Kidney (tissue), 14 donors: ENCODE results near the gene SNX19. TPM values are rescaled to one million over a fixed set of nuclear protein-coding genes. Genes with fewer than 3 reads are reported as not detected.

ENCODE experiments used
- DNase-seq, 5 donors: peaks; one replicate each; pipeline ENCODE4 v3.0.0-alpha.2; 2013 to 2020
- FAIRE-seq: peaks from 2 replicates; lab custom pipeline; 2012; peaks lifted over from hg19 to GRCh38; lab: Jason Lieb, UNC
- H3K27ac ChIP-seq, 2 donors: one replicate each; pipeline ENCODE4 v1.7.0; 2013; ENCODE audit warnings: low read depth in 2 of 2, low read length in 2 of 2, inconsistent platforms in 1 of 2
- H3K27me3 ChIP-seq: one replicate; pipeline ENCODE4 v1.7.1; 2013; ENCODE audit warnings: low read length, inconsistent platforms; ENCODE audit not compliant: control insufficient read depth, insufficient read depth
- H3K36me3 ChIP-seq, 3 donors: one replicate each; pipeline versions ENCODE4 v1.7.0 to v1.7.1; 2013; ENCODE audit warnings: low read length in 3 of 3, control low read depth in 1 of 3, inconsistent platforms in 1 of 3; ENCODE audit not compliant: insufficient read depth in 3 of 3, control insufficient read depth in 2 of 3
- H3K4me1 ChIP-seq, 3 donors: one replicate each; pipeline versions ENCODE4 v1.7.0 to v1.7.1; 2013; ENCODE audit warnings: low read length in 3 of 3, inconsistent platforms in 1 of 3, low read depth in 1 of 3; ENCODE audit not compliant: control insufficient read depth in 2 of 3, insufficient read depth in 2 of 3
- H3K4me3 ChIP-seq, 3 donors: one replicate each; pipeline versions ENCODE4 v1.7.0 to v1.8.1; 2013; ENCODE audit warnings: low read length in 3 of 3, control low read depth in 1 of 3, inconsistent platforms in 1 of 3
- H3K9ac ChIP-seq, 3 donors: one replicate each; pipeline versions ENCODE4 v1.7.0 to v1.7.1; 2013; ENCODE audit warnings: low read length in 3 of 3, control low read depth in 1 of 3, inconsistent platforms in 1 of 3
- H3K9me3 ChIP-seq, 3 donors: one replicate each; pipeline versions ENCODE4 v1.7.0 to v1.7.1; 2013; ENCODE audit warnings: low read length in 3 of 3, control low read depth in 1 of 3, inconsistent platforms in 1 of 3; ENCODE audit not compliant: control insufficient read depth in 2 of 3, insufficient read depth in 1 of 3
- intact Hi-C: fragments of 100-400 bp; cut with DNase I; formaldehyde crosslinking; loops from one replicate; pipeline ENCODE4 v1.11.1; 2022
- polyA plus RNA-seq: library from polyadenylated mRNA; stranded (reverse); fragments of 350-450 nt; fragmentation: Illumina TruSeq; extraction: RNeasy Lipid Tissue Mini Kit (QIAGEN cat#74804); gene quantifications from one replicate; pipeline ENCODE4 v1.2.3, GENCODE V29; 2014; ENCODE audit warnings: low read depth, low replicate concordance; ENCODE audit not compliant: insufficient read depth
- total RNA-seq: library from RNA; stranded (reverse); fragmentation: NEBNext Ultra II Directional; extraction: Animal tissue kit (Norgen Biotek cat#: 25700); gene quantifications from one replicate; pipeline ENCODE4 v1.2.1, GENCODE V29; 2021
- TF ChIP-seq, protein P1 (sequence below): IDR thresholded peaks from 3 replicates; pipeline ENCODE4 v1.5.1; 2012; ENCODE audit warnings: mild to moderate bottlenecking, moderate library complexity, borderline replicate concordance; ENCODE audit not compliant: insufficient read depth; ENCODE audit errors: extremely low read depth
- donor health status: control.
- donor health status: control.
- donor health status: control.
- donor health status: control.
- donor health status: control.
- donor health status: DM: yes; HTN: yes; CAD: no.
- donor health status: Normal renal cell carcinoma (clear cell type).

Gene SNX19
- total and polyA plus RNA-seq, 2 donors from 2014 or later = 16.9 to 67.5 TPM

DNA sequence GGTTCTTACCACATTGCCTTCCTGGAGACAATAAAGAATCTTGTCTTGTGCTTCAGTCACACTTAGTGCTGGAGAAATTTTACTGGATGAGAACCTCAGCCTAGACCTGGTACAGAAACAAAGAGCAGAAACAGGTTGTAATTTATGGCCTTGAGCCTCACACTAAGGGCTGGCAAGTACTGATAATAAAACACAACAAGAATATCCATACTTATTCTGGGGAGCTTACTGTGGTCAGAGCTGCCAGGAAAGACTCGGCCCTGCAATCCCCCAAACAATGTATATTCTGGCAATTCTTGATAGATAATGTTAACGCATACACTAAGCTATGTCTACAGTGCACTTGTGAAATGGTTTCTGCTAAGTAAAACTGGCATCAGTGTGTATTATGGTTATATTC, 9.7 kb downstream of the SNX19 start:
- Histone ChIP-seq H3K9me3 (no peaks in the 10 kb centered on the region), H3K27ac (no peak overlapping the region), H3K4me1 (no peaks in the 10 kb centered on the region), H3K9ac (no peak overlapping the region), H3K4me3 (no peak overlapping the region), H3K36me3 (peaks cover 19 to 74% (median 44%) of the 10 kb centered on the region in 3 donors), H3K27me3 (no peaks in the 10 kb centered on the region)
- DNase-seq (no peak), FAIRE-seq (no peak)
- intact Hi-C loops = no loop called here
- TF ChIP-seq, protein P1, sequence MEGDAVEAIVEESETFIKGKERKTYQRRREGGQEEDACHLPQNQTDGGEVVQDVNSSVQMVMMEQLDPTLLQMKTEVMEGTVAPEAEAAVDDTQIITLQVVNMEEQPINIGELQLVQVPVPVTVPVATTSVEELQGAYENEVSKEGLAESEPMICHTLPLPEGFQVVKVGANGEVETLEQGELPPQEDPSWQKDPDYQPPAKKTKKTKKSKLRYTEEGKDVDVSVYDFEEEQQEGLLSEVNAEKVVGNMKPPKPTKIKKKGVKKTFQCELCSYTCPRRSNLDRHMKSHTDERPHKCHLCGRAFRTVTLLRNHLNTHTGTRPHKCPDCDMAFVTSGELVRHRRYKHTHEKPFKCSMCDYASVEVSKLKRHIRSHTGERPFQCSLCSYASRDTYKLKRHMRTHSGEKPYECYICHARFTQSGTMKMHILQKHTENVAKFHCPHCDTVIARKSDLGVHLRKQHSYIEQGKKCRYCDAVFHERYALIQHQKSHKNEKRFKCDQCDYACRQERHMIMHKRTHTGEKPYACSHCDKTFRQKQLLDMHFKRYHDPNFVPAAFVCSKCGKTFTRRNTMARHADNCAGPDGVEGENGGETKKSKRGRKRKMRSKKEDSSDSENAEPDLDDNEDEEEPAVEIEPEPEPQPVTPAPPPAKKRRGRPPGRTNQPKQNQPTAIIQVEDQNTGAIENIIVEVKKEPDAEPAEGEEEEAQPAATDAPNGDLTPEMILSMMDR = no peak

DNA sequence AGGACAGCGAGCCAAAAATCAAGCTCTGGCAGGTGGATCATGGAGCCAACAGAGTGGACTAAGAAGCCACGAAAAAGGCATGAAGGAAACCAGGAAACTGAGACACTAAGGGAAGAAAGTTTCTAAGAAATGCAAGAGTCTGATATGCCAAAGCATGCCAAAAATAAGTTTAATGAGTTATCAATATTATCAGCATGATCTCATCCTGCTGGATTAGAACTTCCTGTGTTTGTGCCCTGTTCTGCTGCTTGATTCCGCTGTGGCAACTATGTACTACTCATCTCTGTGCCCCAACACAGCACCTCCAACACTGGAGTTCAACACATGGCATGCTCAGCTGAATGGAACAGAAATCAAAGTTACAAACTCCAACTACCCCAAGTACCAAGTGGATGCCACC, 10.8 kb downstream of the SNX19 start:
- Histone ChIP-seq H3K9ac (no peak overlapping the region), H3K27ac (no peak overlapping the region), H3K4me3 (no peak overlapping the region), H3K9me3 (no peaks in the 10 kb centered on the region), H3K36me3 (peaks cover 19 to 85% (median 51%) of the 10 kb centered on the region in 3 donors), H3K4me1 (no peaks in the 10 kb centered on the region), H3K27me3 (no peaks in the 10 kb centered on the region)
- no peak for DNase-seq
- TF ChIP-seq, protein P1 = no peak
- no peak for FAIRE-seq
- intact Hi-C loops = no loop called here

DNA sequence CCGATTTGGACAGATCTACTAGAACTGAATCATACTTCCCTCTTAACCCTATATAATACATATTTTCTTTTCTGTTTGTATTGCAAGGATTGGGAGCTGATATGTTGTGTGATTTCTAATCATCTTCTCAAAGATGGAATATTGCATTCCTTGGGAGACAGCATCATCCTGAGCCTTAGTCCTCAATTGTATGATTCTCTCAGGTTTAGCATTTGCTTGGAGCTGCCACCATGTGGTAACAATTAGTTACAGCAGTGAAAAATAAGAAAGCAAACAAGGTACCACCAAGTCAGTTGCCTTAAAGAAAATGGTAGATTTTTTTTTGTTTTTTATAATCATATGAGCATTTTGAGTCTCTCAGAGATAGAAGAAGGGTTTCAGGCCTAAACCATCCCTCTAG, 11.9 kb downstream of the SNX19 start:
- Histone ChIP-seq H3K27ac (no peak overlapping the region), H3K27me3 (no peaks in the 10 kb centered on the region), H3K9me3 (no peaks in the 10 kb centered on the region), H3K9ac (no peak overlapping the region), H3K4me3 (no peak overlapping the region), H3K36me3 (peaks cover 16 to 89% (median 53%) of the 10 kb centered on the region in 3 donors), H3K4me1 (no peaks in the 10 kb centered on the region)
- TF ChIP-seq, protein P1 = no peak
- no peak for DNase-seq
- intact Hi-C loops = no loop called here
- no peak for FAIRE-seq

DNA sequence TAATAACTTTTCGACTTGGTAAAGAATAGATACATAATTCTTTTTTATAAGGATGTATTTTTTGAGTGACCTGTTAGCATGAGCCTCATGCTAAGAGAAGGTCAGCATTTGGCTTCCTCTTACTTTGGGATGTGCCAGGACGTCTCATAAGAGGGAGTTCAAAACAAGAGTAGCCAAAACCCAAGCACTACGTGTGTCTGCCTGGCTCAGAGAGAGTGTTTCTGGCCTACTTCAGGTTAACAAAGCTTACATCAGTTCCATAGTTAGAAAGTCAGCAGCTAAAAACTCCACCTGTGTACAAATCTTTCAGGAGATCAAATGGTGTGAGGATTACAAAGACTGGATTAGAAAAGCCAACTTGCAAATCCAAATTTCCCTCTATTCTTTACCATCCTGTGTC, 13.9 kb downstream of the SNX19 start:
- H3K36me3 ChIP-seq = peaks cover 20 to 86% (median 43%) of the 10 kb centered on the region in 3 donors
- no peak overlapping the region for H3K9ac ChIP-seq
- intact Hi-C loops = no loop called here
- TF ChIP-seq, protein P1 = no peak
- peaks cover 0 to 4% (median 0%) of the 10 kb centered on the region in 3 donors for H3K4me1 ChIP-seq
- H3K9me3 ChIP-seq = no peaks in the 10 kb centered on the region
- DNase-seq = no peak
- H3K27me3 ChIP-seq = no peaks in the 10 kb centered on the region
- no peak overlapping the region for H3K4me3 ChIP-seq
- H3K27ac ChIP-seq = no peak overlapping the region
- FAIRE-seq = no peak
